ENCODE results near the gene UPP2. TPM values are rescaled to one million over a fixed set of nuclear protein-coding genes. Genes with fewer than 3 reads are reported as not detected.

Gene UPP2
- total RNA-seq, 1 donor from 2014 or later: not detected

DNA sequence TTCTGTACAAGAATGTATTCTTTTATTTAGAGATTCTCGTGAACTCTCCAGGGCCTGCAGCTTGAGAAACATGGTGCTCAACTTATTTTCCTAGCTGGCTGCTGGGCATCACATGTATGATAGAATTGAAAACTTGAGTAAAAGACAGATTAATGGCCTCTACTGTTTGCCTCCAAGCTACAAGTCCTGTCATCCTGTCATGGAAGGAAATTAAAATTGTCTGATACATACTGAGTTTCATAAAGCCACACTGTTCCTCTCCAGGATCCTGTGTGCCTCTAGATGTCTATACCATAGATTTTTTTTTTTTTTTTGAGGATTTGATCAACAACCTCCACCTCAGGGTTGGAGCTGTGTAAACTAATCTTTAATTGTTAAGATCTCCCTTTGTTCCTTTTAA is 38.5 kb downstream of the UPP2 start:
- no peak for DNase-seq (ENCODE audit: low read depth in 2 of 2)

DNA sequence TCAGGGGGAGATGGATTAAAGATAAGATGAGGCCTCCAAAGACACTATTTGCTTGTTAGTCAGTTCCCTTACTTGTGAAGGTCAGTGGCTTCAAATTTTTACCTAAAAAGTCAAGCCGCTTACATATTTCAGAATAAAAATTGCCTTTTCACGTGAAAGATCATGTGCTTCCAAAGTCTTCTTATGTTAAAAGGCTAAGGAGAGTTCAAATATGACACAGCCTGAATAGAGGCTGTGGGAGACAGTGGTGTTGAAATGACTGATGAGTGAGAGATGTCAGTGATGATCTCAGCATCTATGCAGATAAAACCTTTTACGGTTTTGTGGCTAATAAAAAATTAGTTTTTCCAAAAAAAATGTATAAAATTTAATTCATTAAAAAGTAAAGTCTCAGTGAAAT is 40.5 kb downstream of the UPP2 start:
- DNase-seq (ENCODE audit: low read depth in 2 of 2): no peak

DNA sequence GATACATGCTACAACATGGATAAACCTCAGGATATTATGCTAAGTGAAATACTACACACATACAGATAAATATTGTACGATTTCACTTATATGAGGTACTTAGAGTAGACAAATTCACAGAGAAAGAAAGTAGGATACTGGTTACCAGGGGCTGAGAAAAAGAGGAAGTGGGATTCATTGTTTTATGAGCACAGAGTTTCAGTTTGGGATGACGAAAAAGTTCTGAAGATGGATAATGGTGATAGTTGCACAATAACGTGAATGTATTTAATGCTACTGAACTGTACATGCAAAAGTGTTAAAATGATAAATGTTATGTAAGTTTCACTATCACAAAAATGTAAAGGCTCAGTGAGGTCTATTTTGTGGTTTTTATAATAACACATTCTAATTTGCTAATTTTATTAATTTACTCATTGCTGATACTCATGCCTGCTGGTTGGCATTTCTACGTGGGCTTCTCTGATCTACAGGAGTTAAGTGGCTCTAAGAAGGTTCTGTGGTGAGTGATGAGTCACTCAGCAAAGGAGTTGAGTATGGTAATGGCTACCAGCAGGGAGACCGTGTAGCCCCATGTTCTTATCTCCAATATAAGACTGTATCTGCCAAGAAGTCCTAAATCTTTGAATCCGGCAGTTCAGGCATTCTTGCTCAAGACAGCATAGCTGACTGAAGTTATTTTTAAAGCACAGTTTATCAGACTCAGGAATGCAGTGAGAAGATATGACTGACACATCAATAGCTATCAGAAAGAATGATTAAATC is 41.1 kb downstream of the UPP2 start:
- DNase-seq (ENCODE audit: low read depth in 2 of 2): no peak

DNA sequence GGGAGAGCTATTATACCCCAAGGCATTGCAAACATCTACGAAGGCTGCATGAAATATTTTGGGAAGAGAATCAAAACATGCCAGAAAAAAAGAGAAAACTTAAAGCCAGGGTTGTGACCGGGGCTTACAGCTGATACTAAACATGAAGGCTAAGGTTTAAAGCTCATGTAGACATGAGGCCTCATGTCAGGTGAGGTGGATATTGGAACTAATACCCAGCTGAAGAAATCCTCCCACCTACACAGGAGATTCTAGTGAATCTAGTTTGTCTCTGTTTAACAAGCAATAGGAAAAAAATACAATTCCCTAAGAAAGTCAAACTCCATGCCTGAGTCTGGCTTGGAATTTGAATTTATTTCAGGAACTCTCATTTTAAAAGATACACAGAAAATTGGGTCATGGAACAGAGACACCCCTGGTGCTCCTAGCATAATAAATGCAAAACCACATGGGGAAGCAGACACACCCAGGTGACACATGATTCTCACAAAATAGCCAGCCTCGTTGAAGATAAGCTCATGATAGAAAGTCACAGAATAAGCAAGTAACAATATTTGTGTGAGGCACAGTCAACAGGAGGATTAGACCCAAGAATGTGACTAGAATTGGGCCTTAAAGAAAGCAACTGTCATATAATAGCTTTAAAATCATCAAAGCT is 42.2 kb downstream of the UPP2 start:
- DNase-seq (ENCODE audit: low read depth in 2 of 2): no peak

DNA sequence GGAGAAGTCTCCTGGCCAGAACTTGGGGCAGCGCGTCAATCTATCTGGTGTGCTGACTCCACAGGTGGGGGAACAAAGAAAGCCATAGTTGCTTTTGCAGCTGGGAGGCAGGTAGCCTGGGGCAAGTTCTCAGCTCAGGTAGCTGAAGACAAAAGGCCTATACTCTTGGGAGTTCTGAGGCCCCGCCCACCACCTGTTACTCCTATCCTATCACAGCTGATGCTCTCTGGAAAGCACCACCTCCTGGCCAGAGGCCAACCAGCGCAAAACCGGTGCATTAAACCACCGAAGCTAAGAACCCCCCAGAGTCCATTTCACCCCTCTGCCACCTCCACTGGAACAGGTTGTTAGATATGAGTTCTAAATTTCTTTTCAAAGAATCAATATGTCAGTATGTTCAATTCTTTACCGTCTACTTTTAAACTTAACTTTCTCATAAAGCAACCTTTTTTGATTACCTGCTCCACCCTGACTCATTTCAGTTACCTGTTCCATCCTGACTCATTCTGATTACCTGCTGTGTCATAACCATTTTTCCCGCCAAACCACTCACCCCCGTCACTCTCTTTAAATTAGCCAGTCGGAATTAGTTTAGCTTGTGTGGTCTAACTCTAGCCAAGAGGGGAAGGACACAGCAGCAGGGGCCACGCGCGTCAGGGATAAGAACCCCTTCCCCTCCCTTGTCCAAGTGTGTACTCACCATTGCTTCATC is 43.4 kb downstream of the UPP2 start:
- no peak for DNase-seq (ENCODE audit: low read depth in 2 of 2)

DNA sequence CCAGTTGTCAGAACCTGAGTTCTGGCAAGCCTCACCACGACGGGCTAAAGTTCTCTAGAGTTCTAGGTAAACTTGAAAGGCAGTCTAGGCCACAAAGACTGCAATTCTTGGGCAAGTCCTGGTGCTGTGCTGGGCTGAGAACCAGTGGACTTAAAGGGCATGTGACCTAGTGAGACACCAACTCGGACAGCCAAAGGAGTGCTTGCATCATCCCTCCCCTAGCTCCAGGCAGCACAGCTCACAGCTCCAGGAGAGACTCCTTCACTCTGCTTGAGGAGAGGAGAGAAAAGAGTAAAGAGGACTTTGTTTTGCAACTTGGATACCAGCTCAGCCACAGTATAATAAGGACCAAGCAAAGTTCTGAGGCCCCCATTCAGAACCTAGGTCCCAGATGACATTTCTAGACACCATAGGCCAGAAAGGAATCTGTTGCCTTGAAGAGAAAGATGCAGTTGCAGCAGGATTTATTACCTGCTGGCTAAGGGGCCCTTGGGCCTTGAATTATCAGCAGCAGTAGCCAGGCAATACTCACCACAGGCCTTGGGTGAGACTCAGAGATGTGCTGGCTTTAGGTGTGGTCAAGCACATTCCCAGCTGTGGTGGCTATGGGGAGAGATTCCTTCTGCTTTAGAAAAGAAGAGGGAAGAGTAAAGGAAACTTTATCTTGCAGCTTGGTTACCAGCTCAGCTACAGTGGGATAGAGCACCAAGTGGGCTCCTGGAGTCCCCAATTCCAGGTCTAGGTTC is 51.8 kb downstream of the UPP2 start:
- DNase-seq (ENCODE audit: low read depth in 2 of 2): no peak

DNA sequence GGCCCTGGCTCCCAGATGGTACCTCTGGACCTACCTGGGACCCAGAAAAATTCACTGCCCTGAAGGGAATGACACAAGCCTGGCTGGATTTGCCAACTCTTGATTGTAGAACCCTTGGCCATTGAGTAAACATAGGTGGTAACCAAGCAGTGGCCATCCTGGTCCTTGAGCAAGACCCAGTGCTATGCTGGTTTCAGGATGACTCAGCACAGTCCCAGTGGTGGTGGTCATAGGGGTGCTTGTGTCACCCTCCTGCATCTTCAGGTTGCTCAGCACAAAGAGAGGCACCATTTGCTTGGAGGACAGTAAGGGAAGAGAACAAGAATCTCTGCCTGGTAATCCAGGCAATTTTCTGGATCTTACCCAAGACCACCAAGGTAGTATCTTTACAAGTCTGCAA is 52.9 kb downstream of the UPP2 start:
- DNase-seq (ENCODE audit: low read depth in 2 of 2): no peak

DNA sequence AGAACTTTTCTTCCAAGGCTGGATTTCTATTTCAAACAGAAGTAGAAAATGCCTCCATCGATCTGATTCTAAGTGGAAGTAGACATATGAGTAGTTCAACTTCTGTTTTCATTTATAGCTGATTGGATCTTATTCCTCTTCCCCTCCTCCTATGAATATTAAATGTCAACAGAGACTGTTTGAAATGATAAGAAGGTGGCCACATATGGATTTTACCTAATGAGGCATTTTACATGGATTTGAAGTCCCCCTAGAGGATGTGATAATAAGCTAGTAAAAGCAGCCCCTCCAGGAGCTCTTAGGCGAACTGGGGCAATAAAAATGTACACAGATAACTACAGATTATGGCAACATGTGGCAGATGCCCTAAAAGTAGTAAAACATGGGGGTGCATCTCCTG is 71.0 kb downstream of the UPP2 start:
- DNase-seq (ENCODE audit: low read depth in 2 of 2): no peak

DNA sequence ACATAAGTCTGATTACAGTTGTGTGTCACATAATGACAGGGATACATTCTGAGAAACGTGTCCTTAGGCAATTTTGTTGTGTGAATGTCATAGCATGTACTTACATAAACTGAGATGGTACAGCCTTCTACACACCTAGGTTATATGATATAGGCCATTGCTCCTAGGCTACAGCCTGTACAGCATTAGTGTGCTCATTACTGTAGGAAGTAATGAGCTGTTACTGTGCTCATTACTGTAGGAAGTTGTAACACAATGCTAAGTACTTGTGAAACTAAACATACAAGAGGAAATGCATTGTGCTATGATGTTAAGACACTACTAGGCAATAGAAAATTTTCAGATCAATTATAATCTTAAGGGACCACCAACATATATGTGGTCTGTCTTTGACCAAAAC is 72.8 kb downstream of the UPP2 start:
- no peak for DNase-seq (ENCODE audit: low read depth in 2 of 2)

DNA sequence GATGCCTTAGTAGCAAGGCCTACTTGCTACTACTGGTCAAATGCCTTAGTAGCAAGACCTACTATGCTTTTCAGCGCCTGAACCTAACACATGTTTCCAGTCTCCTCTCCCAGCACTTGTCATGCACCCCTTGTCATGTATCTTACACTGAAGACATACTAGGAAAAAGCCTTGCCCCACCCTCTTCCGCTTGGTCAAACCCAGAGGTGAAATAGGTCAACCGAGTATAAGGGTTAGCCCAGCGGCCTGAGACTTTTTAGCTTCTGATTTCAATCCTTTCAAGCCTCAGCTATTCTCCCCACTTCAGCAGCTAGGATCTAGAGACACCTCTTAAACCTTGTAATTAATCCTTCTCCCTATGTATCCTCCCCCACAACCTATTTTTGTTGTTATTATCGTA is 73.3 kb downstream of the UPP2 start:
- no peak for DNase-seq (ENCODE audit: low read depth in 2 of 2)

DNA sequence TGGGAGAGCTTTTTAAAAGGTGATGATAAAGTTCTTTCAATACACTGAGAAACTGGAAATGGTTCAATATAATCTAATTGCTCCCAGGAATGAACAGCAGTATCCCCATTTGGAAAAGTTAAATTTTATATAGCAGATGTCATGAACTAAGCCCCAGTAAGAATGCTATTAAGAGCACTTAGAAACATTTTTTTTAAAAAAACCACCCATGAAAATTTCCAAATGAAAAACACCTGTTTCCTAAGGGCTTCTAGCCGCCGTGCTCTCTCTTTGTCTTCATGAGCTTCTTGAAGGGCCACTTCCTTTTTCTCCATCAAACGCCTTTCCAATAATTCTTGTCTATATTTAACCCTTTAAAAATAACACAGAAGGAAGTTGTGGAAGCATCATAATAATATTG is 77.0 kb downstream of the UPP2 start:
- DNase-seq (ENCODE audit: low read depth in 2 of 2): no peak

DNA sequence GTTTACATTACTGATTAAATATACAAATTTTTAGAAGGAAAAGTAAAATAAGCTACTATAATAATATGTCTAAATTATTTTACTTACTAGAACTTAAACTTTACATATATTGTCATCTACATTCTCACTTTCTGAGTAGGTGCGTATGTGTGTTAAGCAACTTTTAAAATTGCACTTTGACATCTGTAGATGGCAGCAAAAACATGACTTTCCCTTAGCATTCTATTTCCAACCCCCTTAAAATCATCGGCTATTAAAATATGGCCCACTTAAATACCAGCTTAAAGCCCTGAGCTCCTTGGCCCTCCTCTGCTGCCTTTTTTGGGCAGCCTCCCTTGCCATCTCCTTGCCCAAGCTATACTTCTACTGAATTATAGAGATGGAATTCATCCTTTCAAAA is 78.0 kb downstream of the UPP2 start:
- DNase-seq (ENCODE audit: low read depth in 2 of 2): peak; percentile 51 to 52

DNA sequence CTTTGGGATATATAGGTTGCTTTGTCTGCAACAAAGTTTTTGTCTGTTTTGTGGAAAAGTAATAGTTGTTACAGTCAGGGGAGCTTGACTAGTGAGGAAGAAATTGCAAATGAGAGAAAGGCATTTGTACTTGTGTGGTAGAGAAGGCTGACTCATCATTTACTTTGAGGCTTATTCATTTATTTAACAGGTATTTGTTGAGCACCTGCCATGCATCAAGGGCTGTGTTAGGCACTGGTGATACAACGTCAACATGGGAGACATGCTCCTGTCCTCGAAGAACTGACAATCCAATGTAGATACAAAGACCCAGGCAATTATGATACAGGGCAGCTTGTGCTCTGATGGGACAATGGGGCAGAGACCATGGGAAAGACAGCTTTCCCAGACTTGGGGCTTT is 79.5 kb downstream of the UPP2 start:
- no peak for DNase-seq (ENCODE audit: low read depth in 2 of 2)

DNA sequence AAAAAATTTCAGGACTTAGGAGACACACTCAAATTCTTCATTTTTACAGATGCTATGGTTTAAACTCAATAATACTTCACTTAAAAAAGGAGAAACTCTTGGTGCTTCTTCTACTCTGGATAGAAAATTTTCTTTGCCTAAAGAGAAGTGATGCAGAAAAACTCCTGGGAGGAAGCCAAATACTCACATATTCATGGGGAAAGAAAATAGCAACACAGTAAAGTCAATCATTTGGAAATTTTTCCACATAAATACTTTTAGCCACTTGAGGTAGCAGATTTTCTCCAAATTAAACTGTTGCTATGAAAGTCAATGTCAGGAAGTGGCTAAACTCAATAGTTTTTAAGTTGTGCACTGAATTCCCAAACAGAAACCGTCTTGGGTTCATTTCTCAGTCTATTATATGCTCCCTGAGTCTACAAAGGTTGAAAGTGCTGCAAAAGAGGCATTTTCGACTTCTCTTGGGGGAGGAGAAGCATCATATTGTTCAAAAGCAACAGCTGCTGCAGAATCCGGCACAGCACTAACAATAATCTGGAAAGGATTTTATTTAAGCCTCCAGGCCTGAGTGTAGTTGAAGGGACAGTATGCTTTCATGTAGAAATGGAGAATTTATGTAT is 81.1 kb downstream of the UPP2 start:
- no peak for DNase-seq (ENCODE audit: low read depth in 2 of 2)

DNA sequence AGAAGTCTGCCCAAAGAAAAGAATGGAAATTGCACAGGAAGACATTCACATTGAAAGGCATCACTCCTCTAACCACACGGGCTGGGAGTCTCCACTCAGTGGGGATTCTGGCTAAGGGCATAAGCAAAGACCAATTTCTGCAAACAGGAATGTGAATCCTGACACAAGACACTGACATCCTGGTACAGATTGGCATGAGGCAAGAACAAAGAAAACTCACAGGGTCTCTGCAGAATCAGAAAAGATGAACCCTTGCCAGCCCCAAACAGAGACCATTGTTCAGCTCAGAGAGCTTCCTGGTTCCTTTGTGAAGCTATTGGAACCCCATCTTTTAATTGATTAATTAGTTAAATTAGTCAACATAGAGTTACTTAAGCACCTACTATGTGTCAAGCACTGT is 82.3 kb downstream of the UPP2 start:
- DNase-seq (ENCODE audit: low read depth in 2 of 2): no peak

DNA sequence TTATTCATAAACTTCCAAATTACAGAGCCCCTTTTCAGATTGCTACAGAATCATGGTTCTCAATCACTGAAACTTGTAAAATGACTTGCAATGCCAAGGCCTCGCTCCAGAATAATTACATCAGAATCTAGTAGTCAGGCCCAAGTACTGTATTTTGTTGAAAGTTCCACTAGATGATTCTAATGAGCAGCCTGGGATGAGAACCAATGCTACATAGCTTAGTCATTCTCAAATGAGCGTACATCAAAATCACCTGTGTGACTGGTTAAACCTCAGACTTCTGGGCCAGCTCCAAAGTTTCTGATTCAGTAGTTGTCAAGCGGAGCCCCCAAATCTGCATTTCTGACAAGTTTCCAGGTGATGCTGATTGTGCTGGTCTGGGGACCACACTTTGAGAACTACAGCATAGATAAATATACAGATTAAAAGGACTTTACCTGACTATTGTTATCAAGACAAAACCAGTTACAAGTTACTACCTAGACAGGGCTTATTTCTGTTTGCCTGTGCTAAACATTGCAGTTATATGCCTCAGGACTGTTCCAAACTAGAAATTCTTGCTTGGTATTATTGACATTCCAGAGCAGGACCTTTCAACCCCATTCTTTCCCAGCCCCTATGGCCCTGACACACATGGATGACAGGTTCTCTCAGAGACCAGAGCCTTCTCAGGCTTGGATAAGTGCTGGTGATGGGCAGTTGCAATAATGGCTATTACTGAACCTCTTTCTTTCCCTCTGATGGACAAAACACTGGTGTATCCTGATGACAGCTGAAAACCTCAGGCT is 83.1 kb downstream of the UPP2 start:
- DNase-seq (ENCODE audit: low read depth in 2 of 2): no peak

Other genes starting within 250 kb of the UPP2 start
- gene ACVR1, start 225.5 kb upstream of the UPP2 start, total RNA-seq: 9.9 and 25.8 TPM in 2 replicates

All from dermis microvascular lymphatic vessel endothelial cell (primary cell).